Measurements from ENCODE around the gene CPO.

CPO gene

GRCh38 chr2:206971805-206972204 is 32.5 kb downstream of the CPO start:
- TF ChIP-seq CTCF (IDR thresholded peaks at IDR 0.05; ENCODE audit: borderline replicate concordance, control extremely low read depth, extremely low read depth, insufficient read depth, missing control alignments) = no peak
- DNase-seq (ENCODE audit: low spot score) = no peak
- in situ Hi-C loops (cut with MboI; ENCODE audit: low sequenced_read_pairs, unreplicated experiment) = no loop called here

GRCh38 chr2:206974551-206974950 is 35.2 kb downstream of the CPO start:
- no peak for DNase-seq (ENCODE audit: low spot score)
- in situ Hi-C loops (cut with MboI; ENCODE audit: low sequenced_read_pairs, unreplicated experiment) = no loop called here
- TF ChIP-seq CTCF (IDR thresholded peaks at IDR 0.05; ENCODE audit: borderline replicate concordance, control extremely low read depth, extremely low read depth, insufficient read depth, missing control alignments) = no peak

GRCh38 chr2:206978746-206979145 is 39.4 kb downstream of the CPO start:
- TF ChIP-seq CTCF (IDR thresholded peaks at IDR 0.05; ENCODE audit: borderline replicate concordance, control extremely low read depth, extremely low read depth, insufficient read depth, missing control alignments) = no peak
- no peak for DNase-seq (ENCODE audit: low spot score)
- in situ Hi-C loops (cut with MboI; ENCODE audit: low sequenced_read_pairs, unreplicated experiment) = no loop called here

- in situ Hi-C loops (cut with MboI; ENCODE audit: low sequenced_read_pairs, unreplicated experiment) = no loop called here
- DNase-seq (ENCODE audit: low spot score) = no peak
Observed at GRCh38 chr2:206979365-206979764, 40.0 kb downstream of the CPO start.

GRCh38 chr2:206979922-206980321 is 40.6 kb downstream of the CPO start:
- no peak for TF ChIP-seq CTCF (IDR thresholded peaks at IDR 0.05; ENCODE audit: borderline replicate concordance, control extremely low read depth, extremely low read depth, insufficient read depth, missing control alignments)
- in situ Hi-C loops (cut with MboI; ENCODE audit: low sequenced_read_pairs, unreplicated experiment) = loop anchor here (10.0 kb wide), 1 partner anchor 495 kb away; no protein-coding TSS in a partner anchor

More at GRCh38 chr2:206979365-206979764, 40.0 kb downstream of the CPO start:
- no peak for TF ChIP-seq CTCF (IDR thresholded peaks at IDR 0.05; ENCODE audit: borderline replicate concordance, control extremely low read depth, extremely low read depth, insufficient read depth, missing control alignments)

GRCh38 chr2:206980413-206980812 is 41.1 kb downstream of the CPO start:
- in situ Hi-C loops (cut with MboI; ENCODE audit: low sequenced_read_pairs, unreplicated experiment) = loop anchor here (10.0 kb wide), 1 partner anchor 494 kb away; no protein-coding TSS in a partner anchor
- no peak for DNase-seq (ENCODE audit: low spot score)
- TF ChIP-seq CTCF (IDR thresholded peaks at IDR 0.05; ENCODE audit: borderline replicate concordance, control extremely low read depth, extremely low read depth, insufficient read depth, missing control alignments) = no peak

More at GRCh38 chr2:206979922-206980321, 40.6 kb downstream of the CPO start:
- no peak for DNase-seq (ENCODE audit: low spot score)

All from GM13976 (cell line).